Jurkat, Clone E6-1 (cell line): Measurements from ENCODE around the gene G2E3.
"Not testable (repeated sequence)": the region's sequence is repeated elsewhere in the genome, so short reads cannot be mapped to it uniquely, and the experiment has no call there.

Source experiments
- DNase-seq: peaks from one replicate; pipeline ENCODE4 v3.0.0-alpha.2; 2011; ENCODE audit warnings: low read depth, low spot score
- H3K4me3 ChIP-seq: 2 replicates; pipeline ENCODE4 v1.5.1; 2011; ENCODE audit warnings: mild to moderate bottlenecking, low read length, control low read depth, moderate library complexity

Gene G2E3

GRCh38 chr14:30632730-30633129 is 73.8 kb downstream of the G2E3 start:
- DNase-seq: no peak
- no peak overlapping the region for H3K4me3 ChIP-seq

GRCh38 chr14:30638926-30639325 is 80.0 kb downstream of the G2E3 start:
- no peak overlapping the region for H3K4me3 ChIP-seq
- no peak for DNase-seq

GRCh38 chr14:30641207-30641606 is 82.2 kb downstream of the G2E3 start:
- H3K4me3 ChIP-seq: no peak overlapping the region
- DNase-seq: no peak

- DNase-seq, H3K4me3 ChIP-seq: not testable (repeated sequence)
Observed at GRCh38 chr14:30644462-30644861, 85.5 kb downstream of the G2E3 start.

- H3K4me3 ChIP-seq: no peak overlapping the region
- DNase-seq: no peak
Observed at GRCh38 chr14:30645600-30645999, 86.6 kb downstream of the G2E3 start.

GRCh38 chr14:30648471-30648870 is 89.5 kb downstream of the G2E3 start:
- H3K4me3 ChIP-seq: no peak overlapping the region
- DNase-seq: no peak

GRCh38 chr14:30651937-30652336 is 93.0 kb downstream of the G2E3 start:
- no peak for DNase-seq
- H3K4me3 ChIP-seq: no peak overlapping the region

- no peak overlapping the region for H3K4me3 ChIP-seq
- DNase-seq: no peak
Observed at GRCh38 chr14:30655124-30655523, 96.2 kb downstream of the G2E3 start.

GRCh38 chr14:30655658-30656057 is 96.7 kb downstream of the G2E3 start:
- DNase-seq: no peak
- no peak overlapping the region for H3K4me3 ChIP-seq

GRCh38 chr14:30656190-30656632 is 97.3 kb downstream of the G2E3 start:
- DNase-seq: peak; percentile 12
- H3K4me3 ChIP-seq: no peak overlapping the region

GRCh38 chr14:30657050-30657449 is 98.1 kb downstream of the G2E3 start:
- no peak overlapping the region for H3K4me3 ChIP-seq
- DNase-seq: no peak

GRCh38 chr14:30657606-30658163 is 98.7 kb downstream of the G2E3 start:
- peak; percentile 11 for DNase-seq
- H3K4me3 ChIP-seq: no peak overlapping the region

GRCh38 chr14:30658645-30659044 is 99.7 kb downstream of the G2E3 start:
- no peak for DNase-seq
- H3K4me3 ChIP-seq: no peak overlapping the region

- no peak for DNase-seq
- H3K4me3 ChIP-seq: no peak overlapping the region
Observed at GRCh38 chr14:30669594-30669993, 110.6 kb downstream of the G2E3 start.
